PFSK-1 (cell line): Measurements from ENCODE around the gene THBD.

Experiments used
- FOXP2 ChIP-seq: optimal IDR thresholded peaks from 2 replicates; pipeline ENCODE3; 2011; ENCODE audit warnings: borderline replicate concordance, control low read depth, inconsistent platforms; ENCODE audit not compliant: insufficient read depth; ENCODE audit errors: extremely low read length, extremely low read depth
- POLR2AphosphoS5 ChIP-seq: IDR thresholded peaks from 2 replicates; pipeline ENCODE4 v1.6.1; 2012; ENCODE audit warnings: low read depth, mild to moderate bottlenecking, control low read depth, low read length, moderate library complexity
- SIN3A ChIP-seq: IDR thresholded peaks from 2 replicates; pipeline ENCODE4 v1.6.1; 2012; ENCODE audit warnings: mild to moderate bottlenecking, low read length, moderate library complexity, borderline replicate concordance; ENCODE audit not compliant: insufficient read depth
- TAF1 ChIP-seq: IDR thresholded peaks from 2 replicates; pipeline ENCODE4 v1.6.1; 2012; ENCODE audit warnings: low read length, control low read depth, borderline replicate concordance; ENCODE audit not compliant: insufficient read depth
- TF ChIP-seq, protein P1 (sequence below), 2 experiments: IDR thresholded peaks; 2 replicates each; pipeline versions ENCODE4 v1.6.1 to v1.8.0; 2011 to 2012; ENCODE audit warnings: low read depth in 2 of 2, low read length in 2 of 2, control low read depth in 1 of 2, inconsistent platforms in 1 of 2, mild to moderate bottlenecking in 1 of 2, moderate library complexity in 1 of 2; ENCODE audit not compliant: insufficient read depth in 1 of 2

DNA sequence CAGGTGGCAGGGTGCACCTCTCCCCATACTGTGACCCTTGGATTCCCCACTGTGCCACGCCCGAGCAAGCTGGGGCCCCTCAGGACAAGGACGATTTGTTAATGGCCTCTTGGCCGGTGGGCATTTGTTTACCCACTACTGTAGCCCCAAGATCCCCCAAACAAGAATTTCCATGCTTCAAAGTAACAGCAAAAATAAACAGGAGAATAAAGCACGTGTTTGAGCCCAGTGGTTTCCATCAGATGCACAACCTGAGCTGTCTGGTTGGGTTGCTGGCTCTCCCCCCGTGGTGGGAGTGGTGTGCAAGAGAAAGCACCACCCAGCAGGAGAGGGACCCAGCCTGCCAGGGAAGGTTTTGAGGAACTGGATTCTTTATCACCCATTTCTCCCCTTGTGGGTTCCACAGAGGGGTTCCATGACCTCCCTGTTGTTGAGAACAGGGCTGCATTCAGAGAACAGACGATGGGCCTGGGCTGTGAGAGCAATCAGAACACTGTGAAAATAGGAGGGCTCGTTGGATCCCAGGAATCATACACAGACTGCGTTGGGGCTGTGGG, 31.9 kb upstream of the THBD start:
- TF ChIP-seq SIN3A = no peak
- no peak for TF ChIP-seq FOXP2
- TF ChIP-seq POLR2AphosphoS5 = no peak
- no peak for TF ChIP-seq TAF1
- TF ChIP-seq, protein P1, sequence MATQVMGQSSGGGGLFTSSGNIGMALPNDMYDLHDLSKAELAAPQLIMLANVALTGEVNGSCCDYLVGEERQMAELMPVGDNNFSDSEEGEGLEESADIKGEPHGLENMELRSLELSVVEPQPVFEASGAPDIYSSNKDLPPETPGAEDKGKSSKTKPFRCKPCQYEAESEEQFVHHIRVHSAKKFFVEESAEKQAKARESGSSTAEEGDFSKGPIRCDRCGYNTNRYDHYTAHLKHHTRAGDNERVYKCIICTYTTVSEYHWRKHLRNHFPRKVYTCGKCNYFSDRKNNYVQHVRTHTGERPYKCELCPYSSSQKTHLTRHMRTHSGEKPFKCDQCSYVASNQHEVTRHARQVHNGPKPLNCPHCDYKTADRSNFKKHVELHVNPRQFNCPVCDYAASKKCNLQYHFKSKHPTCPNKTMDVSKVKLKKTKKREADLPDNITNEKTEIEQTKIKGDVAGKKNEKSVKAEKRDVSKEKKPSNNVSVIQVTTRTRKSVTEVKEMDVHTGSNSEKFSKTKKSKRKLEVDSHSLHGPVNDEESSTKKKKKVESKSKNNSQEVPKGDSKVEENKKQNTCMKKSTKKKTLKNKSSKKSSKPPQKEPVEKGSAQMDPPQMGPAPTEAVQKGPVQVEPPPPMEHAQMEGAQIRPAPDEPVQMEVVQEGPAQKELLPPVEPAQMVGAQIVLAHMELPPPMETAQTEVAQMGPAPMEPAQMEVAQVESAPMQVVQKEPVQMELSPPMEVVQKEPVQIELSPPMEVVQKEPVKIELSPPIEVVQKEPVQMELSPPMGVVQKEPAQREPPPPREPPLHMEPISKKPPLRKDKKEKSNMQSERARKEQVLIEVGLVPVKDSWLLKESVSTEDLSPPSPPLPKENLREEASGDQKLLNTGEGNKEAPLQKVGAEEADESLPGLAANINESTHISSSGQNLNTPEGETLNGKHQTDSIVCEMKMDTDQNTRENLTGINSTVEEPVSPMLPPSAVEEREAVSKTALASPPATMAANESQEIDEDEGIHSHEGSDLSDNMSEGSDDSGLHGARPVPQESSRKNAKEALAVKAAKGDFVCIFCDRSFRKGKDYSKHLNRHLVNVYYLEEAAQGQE (IDR thresholded peaks at IDR 0.05; ENCODE audit: insufficient read depth in 1 of 2, low read depth in 2 of 2, low read length in 2 of 2) = no peak
